ENCODE measurements around the gene SURF1. TPM values are rescaled to one million over a fixed set of nuclear protein-coding genes. Genes with fewer than 3 reads are reported as not detected.

The SURF1 gene
- total RNA-seq, 4 donors from 2014 or later, result 13.0 to 34.7 (median 24.4) TPM

DNA sequence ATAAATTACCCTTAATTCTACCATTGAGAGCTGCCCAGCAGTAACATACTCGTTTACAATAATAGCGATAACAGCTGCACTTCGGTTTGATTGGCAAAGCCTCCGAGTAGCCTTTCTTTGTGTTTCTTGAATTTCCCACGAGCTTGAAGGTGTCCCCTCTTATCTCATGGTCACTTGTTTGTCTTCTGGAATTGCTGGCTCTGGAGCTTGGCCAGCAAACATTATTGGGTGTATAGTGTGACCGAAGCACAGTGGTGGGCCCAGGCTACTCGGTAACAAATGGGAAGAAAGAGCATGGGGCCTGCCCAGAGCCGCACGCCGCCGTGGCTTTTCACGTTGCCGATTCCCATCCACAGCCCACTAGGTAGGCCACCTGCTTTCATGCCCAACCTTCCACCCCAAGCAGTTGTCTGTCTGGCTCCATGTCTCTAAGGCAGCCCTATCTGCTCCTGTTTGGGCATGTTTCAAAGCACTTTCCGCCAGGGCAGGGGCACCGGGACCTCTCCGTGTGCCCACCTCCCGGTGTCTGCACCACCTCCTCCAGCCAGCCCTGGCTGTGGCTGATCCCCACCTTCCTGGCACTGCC is 28.5 kb upstream of the SURF1 start:
- H3K27ac ChIP-seq, result no peak overlapping the region
- no peak for DNase-seq
- intact Hi-C loops (cut with DNase I; ENCODE audit: low total_unique reads), result no loop called here
- H3K9me3 ChIP-seq, result no peaks in the 10 kb centered on the region
- no peaks in the 10 kb centered on the region for H3K27me3 ChIP-seq
- no peaks in the 10 kb centered on the region for H3K4me1 ChIP-seq
- no peak overlapping the region for H3K4me3 ChIP-seq
- H3K36me3 ChIP-seq, result no peaks in the 10 kb centered on the region
- TF ChIP-seq, protein P1, sequence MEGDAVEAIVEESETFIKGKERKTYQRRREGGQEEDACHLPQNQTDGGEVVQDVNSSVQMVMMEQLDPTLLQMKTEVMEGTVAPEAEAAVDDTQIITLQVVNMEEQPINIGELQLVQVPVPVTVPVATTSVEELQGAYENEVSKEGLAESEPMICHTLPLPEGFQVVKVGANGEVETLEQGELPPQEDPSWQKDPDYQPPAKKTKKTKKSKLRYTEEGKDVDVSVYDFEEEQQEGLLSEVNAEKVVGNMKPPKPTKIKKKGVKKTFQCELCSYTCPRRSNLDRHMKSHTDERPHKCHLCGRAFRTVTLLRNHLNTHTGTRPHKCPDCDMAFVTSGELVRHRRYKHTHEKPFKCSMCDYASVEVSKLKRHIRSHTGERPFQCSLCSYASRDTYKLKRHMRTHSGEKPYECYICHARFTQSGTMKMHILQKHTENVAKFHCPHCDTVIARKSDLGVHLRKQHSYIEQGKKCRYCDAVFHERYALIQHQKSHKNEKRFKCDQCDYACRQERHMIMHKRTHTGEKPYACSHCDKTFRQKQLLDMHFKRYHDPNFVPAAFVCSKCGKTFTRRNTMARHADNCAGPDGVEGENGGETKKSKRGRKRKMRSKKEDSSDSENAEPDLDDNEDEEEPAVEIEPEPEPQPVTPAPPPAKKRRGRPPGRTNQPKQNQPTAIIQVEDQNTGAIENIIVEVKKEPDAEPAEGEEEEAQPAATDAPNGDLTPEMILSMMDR (IDR thresholded peaks at IDR 0.05), result no peak
- TF ChIP-seq POLR2A (IDR thresholded peaks at IDR 0.05), result no peak

DNA sequence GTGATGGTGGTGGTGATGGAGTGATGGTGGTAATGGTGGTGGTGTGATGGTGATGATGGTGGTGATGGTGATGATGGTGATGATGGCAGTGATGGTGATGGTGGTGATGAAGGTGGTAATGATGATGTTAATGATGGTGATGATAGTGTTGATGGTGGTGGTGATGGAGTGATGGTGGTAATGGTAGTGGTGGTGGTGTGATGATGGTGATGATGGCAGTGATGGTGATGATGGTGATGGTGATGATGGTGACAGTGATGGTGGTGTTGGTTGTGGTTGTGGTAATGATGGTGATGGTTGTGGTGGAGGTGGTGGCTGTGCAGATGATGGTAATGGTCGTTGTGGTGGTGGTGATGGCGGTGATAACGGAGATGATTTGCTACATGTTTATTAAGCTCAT is 27.2 kb upstream of the SURF1 start:
- Histone ChIP-seq H3K27ac (no peak overlapping the region), H3K4me1 (no peaks in the 10 kb centered on the region), H3K27me3 (no peaks in the 10 kb centered on the region), H3K4me3 (no peak overlapping the region), H3K36me3 (no peaks in the 10 kb centered on the region), H3K9me3 (no peaks in the 10 kb centered on the region)
- TF ChIP-seq POLR2A (IDR thresholded peaks at IDR 0.05), result no peak
- TF ChIP-seq, protein P1 (IDR thresholded peaks at IDR 0.05), result no peak
- no peak for DNase-seq
- intact Hi-C loops (cut with DNase I; ENCODE audit: low total_unique reads), result no loop called here

DNA sequence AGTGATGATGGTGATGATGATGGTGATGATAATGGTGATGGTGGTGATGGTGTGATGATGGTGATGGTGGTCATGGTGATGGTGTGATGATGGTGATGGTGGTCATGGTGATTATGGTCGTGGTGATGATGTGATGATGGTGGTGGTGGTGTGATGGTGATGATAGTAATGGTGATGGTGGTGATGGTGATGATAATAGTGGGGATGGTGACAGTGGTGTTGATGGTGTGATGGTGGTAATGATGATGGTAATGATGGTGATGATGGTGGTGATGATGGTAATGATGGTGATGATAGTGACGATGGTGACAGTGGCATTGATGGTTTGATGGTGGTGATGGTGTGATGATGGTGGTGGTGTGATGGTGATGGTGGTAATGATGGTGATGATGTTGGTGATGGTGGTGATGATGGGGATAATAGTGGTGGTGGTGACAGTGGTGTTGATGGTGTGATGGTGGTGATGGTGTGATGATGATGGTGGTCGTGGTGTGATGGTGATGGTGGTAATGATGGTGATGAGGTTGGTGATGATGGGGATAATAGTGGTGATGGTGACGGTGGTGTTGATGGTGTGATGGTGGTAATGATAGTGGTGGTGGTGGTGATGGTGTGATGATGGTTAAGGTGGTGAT is 26.3 kb upstream of the SURF1 start:
- H3K9me3 ChIP-seq, result no peaks in the 10 kb centered on the region
- no peak for DNase-seq
- H3K36me3 ChIP-seq, result no peaks in the 10 kb centered on the region
- no peaks in the 10 kb centered on the region for H3K27me3 ChIP-seq
- no peak overlapping the region for H3K4me3 ChIP-seq
- no peak overlapping the region for H3K27ac ChIP-seq
- H3K4me1 ChIP-seq, result no peaks in the 10 kb centered on the region
- intact Hi-C loops (cut with DNase I; ENCODE audit: low total_unique reads), result no loop called here
- TF ChIP-seq POLR2A (IDR thresholded peaks at IDR 0.05), result no peak
- TF ChIP-seq, protein P1 (IDR thresholded peaks at IDR 0.05), result no peak

DNA sequence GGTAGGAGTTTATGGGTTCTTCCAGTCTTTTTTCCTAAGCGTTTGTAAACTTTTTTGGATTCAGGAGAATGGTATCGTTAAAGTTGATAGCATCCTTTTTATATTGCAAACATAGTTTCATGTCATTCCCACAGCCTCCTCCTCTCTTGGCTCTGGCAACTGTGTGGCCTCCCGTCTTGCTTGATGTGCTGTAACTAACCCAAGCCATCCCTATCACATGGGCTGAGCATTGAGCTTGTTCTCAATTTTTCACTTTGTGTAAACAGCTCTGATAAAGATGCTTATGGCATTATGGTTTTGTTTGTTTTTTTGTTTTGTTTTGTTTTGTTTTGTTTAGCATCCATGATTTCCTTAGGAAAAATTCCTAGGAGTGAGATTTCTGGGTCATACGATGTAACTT is 24.4 kb upstream of the SURF1 start:
- H3K4me3 ChIP-seq, result no peak overlapping the region
- no peaks in the 10 kb centered on the region for H3K36me3 ChIP-seq
- H3K4me1 ChIP-seq, result no peaks in the 10 kb centered on the region
- H3K9me3 ChIP-seq, result no peaks in the 10 kb centered on the region
- intact Hi-C loops (cut with DNase I; ENCODE audit: low total_unique reads), result no loop called here
- DNase-seq, result no peak
- no peak overlapping the region for H3K27ac ChIP-seq
- TF ChIP-seq POLR2A (IDR thresholded peaks at IDR 0.05), result no peak
- TF ChIP-seq, protein P1 (IDR thresholded peaks at IDR 0.05), result no peak
- H3K27me3 ChIP-seq, result no peaks in the 10 kb centered on the region

DNA sequence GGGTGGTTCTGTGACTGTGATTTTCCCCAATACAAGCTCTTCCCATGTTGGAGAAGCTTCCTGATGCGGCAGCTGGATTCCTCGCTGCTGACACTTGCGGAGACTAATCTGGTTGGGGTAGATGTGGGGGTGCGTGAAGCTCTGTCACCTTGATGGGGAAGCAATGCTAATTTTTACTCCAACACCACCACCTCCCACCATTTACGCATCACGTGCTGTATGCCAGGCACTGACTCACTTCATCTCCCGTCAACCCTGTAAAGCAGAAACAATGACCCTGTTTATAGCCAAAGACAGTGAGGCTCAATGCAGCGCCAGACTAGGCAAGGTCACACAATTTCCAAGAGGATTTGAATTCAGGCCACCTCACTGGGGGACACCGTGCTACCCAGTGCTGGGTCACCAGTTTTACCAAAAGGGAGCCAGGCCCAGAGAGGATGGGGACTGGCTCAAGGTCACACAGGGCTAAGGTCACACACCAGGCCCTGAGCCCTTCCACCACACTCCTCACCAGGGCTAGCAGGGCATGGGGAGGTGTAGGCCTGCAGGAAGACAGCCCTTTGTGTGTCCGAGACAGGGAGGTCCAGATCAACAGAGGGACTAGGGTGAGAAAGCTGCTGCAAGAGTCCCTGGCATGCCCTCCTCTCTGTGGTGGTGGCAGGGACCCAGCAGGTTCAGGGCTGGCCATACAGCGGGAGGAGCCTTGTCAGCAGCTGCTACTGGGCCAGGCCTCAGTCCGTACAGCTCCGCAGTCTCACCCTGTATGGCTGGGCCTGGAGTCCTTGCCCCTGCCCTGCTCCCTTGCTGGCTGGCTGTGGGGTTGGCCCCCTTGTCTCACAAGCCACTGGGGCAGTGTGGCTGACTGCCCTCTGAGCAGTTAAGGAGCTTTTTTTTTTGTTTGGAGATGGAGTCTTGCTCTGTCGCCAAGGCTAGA is 23.1 kb upstream of the SURF1 start:
- Histone ChIP-seq H3K27me3 (no peaks in the 10 kb centered on the region), H3K9me3 (no peaks in the 10 kb centered on the region), H3K4me3 (no peak overlapping the region), H3K4me1 (no peaks in the 10 kb centered on the region), H3K27ac (no peak overlapping the region), H3K36me3 (no peaks in the 10 kb centered on the region)
- no peak for TF ChIP-seq POLR2A (IDR thresholded peaks at IDR 0.05)
- TF ChIP-seq, protein P1 (IDR thresholded peaks at IDR 0.05), result no peak
- DNase-seq, result no peak
- intact Hi-C loops (cut with DNase I; ENCODE audit: low total_unique reads), result no loop called here
